C4-2B (cell line): ENCODE data around the gene EVI5.

Source experiments
- H3K27ac ChIP-seq: fragments of 450-650 bp; 2 replicates; pipeline ENCODE4 v1.5.1; 2017
- CTCF ChIP-seq: fragments of 450-650 bp; conservative IDR thresholded peaks from 2 replicates; pipeline ENCODE4 v1.5.1; 2017; ENCODE audit warnings: mild to moderate bottlenecking
- ZFX ChIP-seq: fragments of 450-650 bp; IDR thresholded peaks from 2 replicates; pipeline ENCODE4 v1.6.1; 2017

The EVI5 gene

GRCh38 chr1:92583821-92584760 lies 200.8 kb downstream of the EVI5 start:
- TF ChIP-seq ZFX, result no peak
- no peak for TF ChIP-seq CTCF
- no peak overlapping the region for H3K27ac ChIP-seq

GRCh38 chr1:92577261-92577895 lies 207.5 kb downstream of the EVI5 start:
- TF ChIP-seq ZFX (no peak), CTCF (no peak)
- H3K27ac ChIP-seq, result no peak overlapping the region

- no peak overlapping the region for H3K27ac ChIP-seq
- TF ChIP-seq CTCF (no peak), ZFX (no peak)
Measured at GRCh38 chr1:92575123-92575522, 209.8 kb downstream of the EVI5 start.

GRCh38 chr1:92572520-92572919 lies 212.4 kb downstream of the EVI5 start:
- no peak for TF ChIP-seq CTCF
- TF ChIP-seq ZFX, result no peak

GRCh38 chr1:92571578-92571977 lies 213.3 kb downstream of the EVI5 start:
- no peak overlapping the region for H3K27ac ChIP-seq
- TF ChIP-seq ZFX (no peak), CTCF (no peak)

More at GRCh38 chr1:92572520-92572919, 212.4 kb downstream of the EVI5 start:
- no peak overlapping the region for H3K27ac ChIP-seq

GRCh38 chr1:92567211-92567868 lies 217.6 kb downstream of the EVI5 start:
- H3K27ac ChIP-seq, result no peak overlapping the region
- TF ChIP-seq CTCF, result no peak
- no peak for TF ChIP-seq ZFX
